Ascending aorta (tissue), 2 donors: ENCODE measurements around the gene PRRT3. TPM values are rescaled to one million over a fixed set of nuclear protein-coding genes. Genes with fewer than 3 reads are reported as not detected.

ENCODE experiments used
- DNase-seq, 2 donors: peaks; one replicate each; pipeline ENCODE4 v3.0.0-alpha.2; 2019; ENCODE audit warnings: low spot score in 2 of 2
- H3K27ac ChIP-seq, 2 donors: fragments of 200-600 bp; sonication (generic); one replicate each; pipeline ENCODE4 v1.5.1; 2016 to 2017; ENCODE audit warnings: mild to moderate bottlenecking in 1 of 2
- H3K27me3 ChIP-seq: fragments of 200-600 bp; sonication (generic); one replicate; pipeline ENCODE4 v1.5.1; 2017
- H3K36me3 ChIP-seq, 2 donors: fragments of 200-600 bp; sonication (generic); one replicate each; pipeline ENCODE4 v1.5.1; 2016
- H3K4me1 ChIP-seq, 2 donors: fragments of 200-600 bp; sonication (generic); one replicate each; pipeline ENCODE4 v1.5.1; 2016 to 2017; ENCODE audit warnings: mild to moderate bottlenecking in 1 of 2
- H3K4me3 ChIP-seq, 2 donors: fragments of 200-600 bp; sonication (generic); one replicate each; pipeline ENCODE4 v1.5.1; 2016 to 2017; ENCODE audit warnings: mild to moderate bottlenecking in 1 of 2
- H3K9me3 ChIP-seq, 2 donors: fragments of 200-600 bp; sonication (generic); one replicate each; pipeline ENCODE4 v1.5.1; 2016
- intact Hi-C: fragments of 100-400 bp; cut with DNase I; formaldehyde crosslinking; loops from one replicate; pipeline ENCODE4 v1.15.1; 2023
- total RNA-seq: library from RNA; depleted of rRNA; stranded (reverse); fragments of >200 nt; gene quantifications from one replicate; pipeline ENCODE4 v1.1.0, GENCODE V29; 2016
- TF ChIP-seq, protein P1 (sequence below), 3 experiments: fragments of 200-600 bp in 2 of 3; fragments of 450-650 bp in 1 of 3; sonication (generic) in 2 of 3; IDR thresholded peaks; one replicate each; pipeline ENCODE4 v1.5.1; 2016 to 2019; ENCODE audit warnings: antibody characterized with exemption in 3 of 3, mild to moderate bottlenecking in 1 of 3, moderate library complexity in 1 of 3

Gene PRRT3
- total RNA-seq, 1 donor from 2014 or later = 1.1 TPM

- H3K9me3 ChIP-seq = no peaks in the 10 kb centered on the region
- no peak overlapping the region for H3K4me3 ChIP-seq
- intact Hi-C loops = loop anchor here (5.0 kb wide), 1 partner anchor 247 kb away; the partner anchor contains the start of gene BRPF1
- DNase-seq = no peak
- peaks cover 6 to 19% of the 10 kb centered on the region in 2 donors for H3K4me1 ChIP-seq
- H3K27ac ChIP-seq = peak overlapping the region; percentile 77 to 89
- H3K36me3 ChIP-seq = peaks cover 17 to 32% of the 10 kb centered on the region in 2 donors
- H3K27me3 ChIP-seq = no peaks in the 10 kb centered on the region
- TF ChIP-seq, protein P1, sequence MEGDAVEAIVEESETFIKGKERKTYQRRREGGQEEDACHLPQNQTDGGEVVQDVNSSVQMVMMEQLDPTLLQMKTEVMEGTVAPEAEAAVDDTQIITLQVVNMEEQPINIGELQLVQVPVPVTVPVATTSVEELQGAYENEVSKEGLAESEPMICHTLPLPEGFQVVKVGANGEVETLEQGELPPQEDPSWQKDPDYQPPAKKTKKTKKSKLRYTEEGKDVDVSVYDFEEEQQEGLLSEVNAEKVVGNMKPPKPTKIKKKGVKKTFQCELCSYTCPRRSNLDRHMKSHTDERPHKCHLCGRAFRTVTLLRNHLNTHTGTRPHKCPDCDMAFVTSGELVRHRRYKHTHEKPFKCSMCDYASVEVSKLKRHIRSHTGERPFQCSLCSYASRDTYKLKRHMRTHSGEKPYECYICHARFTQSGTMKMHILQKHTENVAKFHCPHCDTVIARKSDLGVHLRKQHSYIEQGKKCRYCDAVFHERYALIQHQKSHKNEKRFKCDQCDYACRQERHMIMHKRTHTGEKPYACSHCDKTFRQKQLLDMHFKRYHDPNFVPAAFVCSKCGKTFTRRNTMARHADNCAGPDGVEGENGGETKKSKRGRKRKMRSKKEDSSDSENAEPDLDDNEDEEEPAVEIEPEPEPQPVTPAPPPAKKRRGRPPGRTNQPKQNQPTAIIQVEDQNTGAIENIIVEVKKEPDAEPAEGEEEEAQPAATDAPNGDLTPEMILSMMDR (IDR thresholded peaks at IDR 0.05) = no peak
Observed at GRCh38 chr3:9978710-9979305, 26.6 kb upstream of the PRRT3 start.

GRCh38 chr3:9976721-9977709 lies 24.8 kb upstream of the PRRT3 start:
- Histone ChIP-seq H3K36me3 (peaks cover 29 to 43% of the 10 kb centered on the region in 2 donors), H3K4me3 (no peak overlapping the region), H3K9me3 (no peaks in the 10 kb centered on the region), H3K4me1 (peaks cover 6 to 19% of the 10 kb centered on the region in 2 donors), H3K27me3 (no peaks in the 10 kb centered on the region), H3K27ac (peak overlapping the region; percentile 77 to 89)
- TF ChIP-seq, protein P1 (IDR thresholded peaks at IDR 0.05) = no peak
- DNase-seq = peak; percentile 62 to 92
- intact Hi-C loops = loop anchor here (2.0 to 5.0 kb wide), 3 partner anchors 30 to 245 kb away; partner anchors contain the start of gene BRPF1

DNA sequence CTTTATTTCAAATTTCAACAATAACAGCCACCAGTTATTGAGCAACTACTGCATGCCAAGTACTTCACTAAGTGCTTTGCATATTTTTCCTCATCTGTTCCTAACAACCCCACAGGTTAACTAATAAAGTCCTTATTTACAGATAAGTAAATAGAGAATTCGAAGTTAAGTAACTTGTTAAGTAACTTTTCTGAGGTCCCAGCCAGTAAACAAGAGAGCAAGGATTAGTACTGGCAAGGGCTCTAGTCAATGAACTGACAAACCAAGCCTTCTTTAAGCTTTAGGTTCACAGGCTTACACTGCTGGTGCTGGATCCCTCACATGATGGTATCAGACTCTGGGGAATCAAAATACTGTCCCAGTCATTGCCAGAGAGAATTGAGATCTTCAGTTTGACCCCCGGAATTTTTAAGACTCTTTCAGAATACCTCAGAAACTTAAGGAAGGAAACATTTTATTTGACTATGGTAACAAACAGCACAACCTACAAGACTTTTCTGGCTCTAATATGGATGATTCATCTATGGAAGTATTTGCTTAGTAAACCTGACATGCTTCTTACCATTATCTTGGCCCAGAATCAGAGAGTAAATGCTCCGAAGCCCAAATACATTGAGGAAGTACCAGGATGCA lies 17.9 kb upstream of the PRRT3 start:
- peaks cover 59 to 94% of the 10 kb centered on the region in 2 donors for H3K36me3 ChIP-seq
- TF ChIP-seq, protein P1 (IDR thresholded peaks at IDR 0.05) = no peak
- intact Hi-C loops = no loop called here

GRCh38 chr3:9969632-9970019 lies 17.4 kb upstream of the PRRT3 start:
- intact Hi-C loops = no loop called here
- Histone ChIP-seq H3K4me1 (no peaks in the 10 kb centered on the region), H3K27me3 (no peaks in the 10 kb centered on the region), H3K36me3 (peaks cover 55 to 91% of the 10 kb centered on the region in 2 donors), H3K9me3 (no peaks in the 10 kb centered on the region), H3K4me3 (no peak overlapping the region), H3K27ac (no peak overlapping the region)
- DNase-seq = no peak
- TF ChIP-seq, protein P1 (IDR thresholded peaks at IDR 0.05) = no peak

More for the DNA sequence above, 17.9 kb upstream of the PRRT3 start:
- H3K4me1 ChIP-seq = no peaks in the 10 kb centered on the region
- no peak for DNase-seq
- H3K27ac ChIP-seq = no peak overlapping the region
- H3K4me3 ChIP-seq = no peak overlapping the region
- no peaks in the 10 kb centered on the region for H3K9me3 ChIP-seq
- no peaks in the 10 kb centered on the region for H3K27me3 ChIP-seq

- no peaks in the 10 kb centered on the region for H3K9me3 ChIP-seq
- peaks cover 39 to 91% of the 10 kb centered on the region in 2 donors for H3K36me3 ChIP-seq
- no peak overlapping the region for H3K4me3 ChIP-seq
- intact Hi-C loops = no loop called here
- H3K27me3 ChIP-seq = no peaks in the 10 kb centered on the region
- no peaks in the 10 kb centered on the region for H3K4me1 ChIP-seq
- no peak overlapping the region for H3K27ac ChIP-seq
- DNase-seq = no peak
- TF ChIP-seq, protein P1 (IDR thresholded peaks at IDR 0.05) = no peak
Observed at GRCh38 chr3:9966841-9967240, 14.6 kb upstream of the PRRT3 start.
